GM06990 (cell line): ENCODE results near the gene CADPS2.

Experiments
- DNase-seq: peaks from one replicate; pipeline ENCODE4 v3.0.0-alpha.2; 2011; ENCODE audit not compliant: insufficient read length; ENCODE audit errors: extremely low read depth
- H3K27me3 ChIP-seq: replicated peaks from 2 replicates; pipeline ENCODE4 v1.6.0; 2011; ENCODE audit warnings: low read length; ENCODE audit not compliant: control insufficient read depth, insufficient read depth
- H3K36me3 ChIP-seq: 2 replicates; pipeline ENCODE4 v1.5.1; 2011; ENCODE audit warnings: low read length; ENCODE audit not compliant: control insufficient read depth, insufficient read depth
- H3K4me3 ChIP-seq: replicated peaks from 2 replicates; pipeline ENCODE4 v1.5.1; 2011; ENCODE audit warnings: low read depth, mild to moderate bottlenecking, control low read depth, low read length
- CTCF ChIP-seq: IDR thresholded peaks from 2 replicates; pipeline ENCODE4 v1.5.1; 2011; ENCODE audit warnings: low read length, control low read depth, mild to moderate bottlenecking, inconsistent platforms; ENCODE audit not compliant: insufficient read depth, poor library complexity, severe bottlenecking

CADPS2 gene

GRCh38 chr7:122602800-122603199 is 283.5 kb downstream of the CADPS2 start:
- no peak for DNase-seq
- no peaks in the 10 kb centered on the region for H3K27me3 ChIP-seq
- no peak for TF ChIP-seq CTCF
- no peak overlapping the region for H3K4me3 ChIP-seq
- no peaks in the 10 kb centered on the region for H3K36me3 ChIP-seq

- TF ChIP-seq CTCF: no peak
- Histone ChIP-seq H3K36me3 (no peaks in the 10 kb centered on the region), H3K27me3 (no peaks in the 10 kb centered on the region), H3K4me3 (no peak overlapping the region)
- DNase-seq: no peak
Measured at GRCh38 chr7:122600630-122601029, 285.6 kb downstream of the CADPS2 start.

- no peak for TF ChIP-seq CTCF
- no peaks in the 10 kb centered on the region for H3K36me3 ChIP-seq
- no peaks in the 10 kb centered on the region for H3K27me3 ChIP-seq
- no peak overlapping the region for H3K4me3 ChIP-seq
- DNase-seq: no peak
Measured at GRCh38 chr7:122600042-122600441, 286.2 kb downstream of the CADPS2 start.

GRCh38 chr7:122597277-122597676 is 289.0 kb downstream of the CADPS2 start:
- Histone ChIP-seq H3K36me3 (no peaks in the 10 kb centered on the region), H3K4me3 (no peak overlapping the region), H3K27me3 (no peaks in the 10 kb centered on the region)
- no peak for DNase-seq
- no peak for TF ChIP-seq CTCF

- Histone ChIP-seq H3K27me3 (no peaks in the 10 kb centered on the region), H3K36me3 (no peaks in the 10 kb centered on the region), H3K4me3 (no peak overlapping the region)
- DNase-seq: no peak
- no peak for TF ChIP-seq CTCF
Measured at GRCh38 chr7:122595885-122596284, 290.4 kb downstream of the CADPS2 start.

- H3K27me3 ChIP-seq: no peaks in the 10 kb centered on the region
- no peak overlapping the region for H3K4me3 ChIP-seq
- no peak for DNase-seq
- TF ChIP-seq CTCF: no peak
- H3K36me3 ChIP-seq: no peaks in the 10 kb centered on the region
Measured at GRCh38 chr7:122588621-122589020, 297.6 kb downstream of the CADPS2 start.
